NOMO-1 treated with DMSO at 0.1 percent for 48 hours (cell line): ENCODE measurements around the gene ZBTB24.
"Not testable (repeated sequence)": the region's sequence is repeated elsewhere in the genome, so short reads cannot be mapped to it uniquely, and the experiment has no call there.

ENCODE experiments used
- DNase-seq: peaks from one replicate; lab custom pipeline; 2025; ENCODE audit not compliant: unreplicated experiment; lab: John Stamatoyannopoulos, UW

Gene ZBTB24

GRCh38 chr6:109482905-109483734, at the start of gene ZBTB24:
Gene ZBTB24 (minus strand): TSS chr6:109483219. CDS start chr6:109482026, 1,193 bp downstream.
- DNase-seq, result peak; percentile 79

- no peak for DNase-seq
Observed at GRCh38 chr6:109531446-109531845, 48.4 kb upstream of the ZBTB24 start.

- DNase-seq, result no peak
Observed at GRCh38 chr6:109527989-109528388, 45.0 kb upstream of the ZBTB24 start.

GRCh38 chr6:109526905-109527628, 44.0 kb upstream of the ZBTB24 start:
- peak; percentile 63 for DNase-seq

GRCh38 chr6:109524129-109524528, 41.1 kb upstream of the ZBTB24 start:
- DNase-seq, result no peak

- DNase-seq, result no peak
Observed at GRCh38 chr6:109523478-109523877, 40.5 kb upstream of the ZBTB24 start.

- DNase-seq, result peak; percentile 89
Observed at GRCh38 chr6:109521080-109521479, 38.1 kb upstream of the ZBTB24 start.

GRCh38 chr6:109519647-109520046, 36.6 kb upstream of the ZBTB24 start:
- DNase-seq, result not testable (repeated sequence)

- no peak for DNase-seq
Observed at GRCh38 chr6:109516929-109517328, 33.9 kb upstream of the ZBTB24 start.

GRCh38 chr6:109515781-109516409, 32.9 kb upstream of the ZBTB24 start:
- DNase-seq, result peak; percentile 71

GRCh38 chr6:109514946-109515345, 31.9 kb upstream of the ZBTB24 start:
- no peak for DNase-seq

- no peak for DNase-seq
Observed at GRCh38 chr6:109513571-109514071, 30.6 kb upstream of the ZBTB24 start.

GRCh38 chr6:109512271-109512817, 29.3 kb upstream of the ZBTB24 start:
- no peak for DNase-seq

GRCh38 chr6:109511832-109512231, 28.8 kb upstream of the ZBTB24 start:
- DNase-seq, result no peak

GRCh38 chr6:109510358-109510757, 27.3 kb upstream of the ZBTB24 start:
- no peak for DNase-seq

- DNase-seq, result no peak
Observed at GRCh38 chr6:109508166-109508860, 25.3 kb upstream of the ZBTB24 start.

GRCh38 chr6:109507490-109508072, 24.6 kb upstream of the ZBTB24 start:
- no peak for DNase-seq

GRCh38 chr6:109506841-109507240, 23.8 kb upstream of the ZBTB24 start:
- no peak for DNase-seq

GRCh38 chr6:109506314-109506713, 23.3 kb upstream of the ZBTB24 start:
- no peak for DNase-seq
